ENCODE results near the gene RARA. TPM values are rescaled to one million over a fixed set of nuclear protein-coding genes. Genes with fewer than 3 reads are reported as not detected.

RARA gene
- total RNA-seq, 6 experiments from 2014 or later = 17.7 to 41.9 (median 22.9) TPM

GRCh38 chr17:40312131-40312731, 3.3 kb downstream of the RARA start:
- no peaks in the 10 kb centered on the region for H3K36me3 ChIP-seq
- TF ChIP-seq POLR2A (IDR thresholded peaks at IDR 0.05) (no peak), CTCF (IDR thresholded peaks at IDR 0.05) (no peak)
- no peaks in the 10 kb centered on the region for H3K9me3 ChIP-seq
- DNase-seq (peak; percentile 49 to 80 (median 56)), ATAC-seq (peak in 1 of 4 donors; percentile 26)
- no peak overlapping the region for H3K4me3 ChIP-seq
- 17% methylated on average over 6 of the region's 7 CpGs for WGBS (ENCODE audit: insufficient coverage, low coverage, low lambda C conversion rate, missing lambda C conversion rate)
- peak overlapping the region in 1 of 3 donors; percentile 9 for H3K27ac ChIP-seq
- H3K4me1 ChIP-seq = peaks cover 0 to 74% (median 39%) of the 10 kb centered on the region in 4 donors
- intact Hi-C loops (cut with DNase I) = no loop called here
- no peaks in the 10 kb centered on the region for H3K27me3 ChIP-seq

- TF ChIP-seq POLR2A (IDR thresholded peaks at IDR 0.05) (no peak), CTCF (IDR thresholded peaks at IDR 0.05) (no peak)
- Histone ChIP-seq H3K4me3 (no peak overlapping the region), H3K36me3 (no peaks in the 10 kb centered on the region), H3K27ac (peak overlapping the region in 2 of 3 donors; percentile 9 to 24), H3K9me3 (no peaks in the 10 kb centered on the region), H3K4me1 (peaks cover 0 to 80% (median 40%) of the 10 kb centered on the region in 4 donors), H3K27me3 (no peaks in the 10 kb centered on the region)
- ATAC-seq = peak; percentile 5 to 43 (median 10)
- 88% methylated on average over 1 of the region's 4 CpGs for WGBS (ENCODE audit: insufficient coverage, low coverage, low lambda C conversion rate, missing lambda C conversion rate)
- intact Hi-C loops (cut with DNase I) = no loop called here
- DNase-seq = peak in 2 of 3 donors; percentile 66 to 69
Observed at GRCh38 chr17:40312893-40313667, 4.1 kb downstream of the RARA start.

DNA sequence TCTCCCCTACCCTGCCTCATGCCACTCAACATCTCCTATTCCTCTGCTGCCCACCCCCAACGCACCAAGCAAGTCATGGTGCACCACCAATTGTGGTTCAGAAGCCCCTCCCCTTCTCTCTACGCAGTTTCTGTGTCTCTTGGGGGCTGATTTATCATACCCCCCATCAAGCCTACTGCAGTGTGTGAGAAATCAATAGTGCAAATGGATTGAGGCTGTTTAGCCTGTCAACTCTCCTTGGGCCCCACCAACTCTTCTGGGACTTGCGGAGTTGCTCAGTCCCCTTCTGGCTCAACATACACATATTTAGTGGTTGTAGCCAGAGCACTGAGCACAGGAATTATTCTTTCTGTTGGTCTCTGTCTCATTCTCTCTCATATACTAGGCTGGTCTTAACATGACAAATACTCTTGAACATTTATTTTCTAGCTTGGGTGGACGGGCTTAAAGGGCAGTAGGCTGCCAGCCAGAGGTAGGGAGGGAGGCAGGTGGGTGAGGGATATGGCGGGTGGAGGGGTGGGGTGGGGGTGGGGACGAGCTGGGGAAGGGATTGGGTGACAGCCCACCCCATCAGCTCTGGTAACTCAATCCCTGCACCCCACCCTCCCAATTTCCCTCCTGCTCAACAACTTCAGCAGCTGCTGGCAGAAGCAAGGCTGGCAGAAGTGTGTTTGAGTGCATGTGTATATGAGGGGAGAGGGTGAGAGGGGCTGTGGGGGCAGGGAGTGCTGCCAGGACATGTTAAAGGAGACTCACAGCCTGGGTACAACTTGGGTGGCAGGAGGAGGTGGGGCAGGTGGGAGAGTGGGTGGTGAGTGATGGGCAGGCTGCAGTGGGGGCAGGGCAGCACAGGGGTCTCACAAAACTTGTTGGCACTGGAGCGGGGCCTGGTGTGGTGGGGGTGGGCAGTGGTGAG, 4.9 kb downstream of the RARA start:
- DNase-seq = peak; percentile 34 to 51 (median 46)
- peaks cover 0 to 72% (median 40%) of the 10 kb centered on the region in 4 donors for H3K4me1 ChIP-seq
- ATAC-seq = no peak
- peak overlapping the region in 1 of 3 donors; percentile 24 for H3K27ac ChIP-seq
- 46% methylated on average over 6 of the region's 7 CpGs for WGBS (ENCODE audit: insufficient coverage, low coverage, low lambda C conversion rate, missing lambda C conversion rate)
- no peaks in the 10 kb centered on the region for H3K9me3 ChIP-seq
- intact Hi-C loops (cut with DNase I) = no loop called here
- H3K27me3 ChIP-seq = no peaks in the 10 kb centered on the region
- no peak overlapping the region for H3K4me3 ChIP-seq
- no peaks in the 10 kb centered on the region for H3K36me3 ChIP-seq
- no peak for TF ChIP-seq POLR2A (IDR thresholded peaks at IDR 0.05)

DNA sequence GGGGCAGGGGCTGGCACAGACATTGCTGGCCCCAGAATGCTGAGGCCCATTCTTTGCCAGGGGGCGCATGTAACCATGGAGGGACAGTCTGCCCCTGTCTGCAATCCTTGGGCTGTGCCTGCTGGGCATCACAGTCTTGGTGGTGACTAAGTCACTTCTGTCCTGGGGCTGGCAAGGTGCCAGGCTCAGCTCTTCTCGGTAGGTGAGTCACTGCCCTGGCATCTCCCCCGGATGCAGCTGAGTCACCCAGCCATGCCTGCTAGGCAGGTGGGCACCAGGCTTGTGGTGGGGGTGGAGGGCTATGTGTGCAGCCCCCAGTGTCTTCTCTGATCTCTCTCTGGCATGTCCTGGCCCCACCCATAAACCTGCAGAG, 5.6 kb downstream of the RARA start:
- Histone ChIP-seq H3K4me1 (peaks cover 0 to 75% (median 41%) of the 10 kb centered on the region in 4 donors), H3K9me3 (no peaks in the 10 kb centered on the region), H3K27ac (no peak overlapping the region), H3K4me3 (no peak overlapping the region), H3K27me3 (no peaks in the 10 kb centered on the region), H3K36me3 (no peaks in the 10 kb centered on the region)
- DNase-seq (peak; percentile 77 to 95 (median 86)), ATAC-seq (peak in 2 of 4 donors; percentile 38 to 44)
- TF ChIP-seq POLR2A (IDR thresholded peaks at IDR 0.05) (no peak), CTCF (IDR thresholded peaks at IDR 0.05) (no peak)
- WGBS (ENCODE audit: insufficient coverage, low coverage, low lambda C conversion rate, missing lambda C conversion rate) = 40% methylated on average over 1 of the region's 3 CpGs
- intact Hi-C loops (cut with DNase I) = no loop called here

Data from right lobe of liver (tissue), 6 donors.